NB4 (cell line): ENCODE data around the gene TNPO1.

Experiments
- DNase-seq: peaks from one replicate; pipeline ENCODE4 v3.0.0; 2010; ENCODE audit warnings: low read depth
- H3K4me3 ChIP-seq: one replicate; pipeline ENCODE4 v1.5.1; 2011; ENCODE audit warnings: mild to moderate bottlenecking, low read depth, low read length, moderate library complexity
- MYC ChIP-seq: IDR thresholded peaks from 2 replicates; pipeline ENCODE4 v1.6.1; 2011; ENCODE audit warnings: low read depth, low read length
- POLR2A ChIP-seq: IDR thresholded peaks from 2 replicates; pipeline ENCODE4 v1.6.1; 2011; ENCODE audit warnings: mild to moderate bottlenecking; ENCODE audit not compliant: insufficient read length; ENCODE audit errors: extremely low read depth
- TF ChIP-seq, protein P1 (sequence below): IDR thresholded peaks from 2 replicates; pipeline ENCODE4 v1.6.1; 2011; ENCODE audit warnings: low read depth, low read length
- TF ChIP-seq, protein P2 (sequence below): IDR thresholded peaks from one replicate; pipeline ENCODE4 v1.5.1; 2012; ENCODE audit warnings: low read depth, low read length

TNPO1 gene

DNA sequence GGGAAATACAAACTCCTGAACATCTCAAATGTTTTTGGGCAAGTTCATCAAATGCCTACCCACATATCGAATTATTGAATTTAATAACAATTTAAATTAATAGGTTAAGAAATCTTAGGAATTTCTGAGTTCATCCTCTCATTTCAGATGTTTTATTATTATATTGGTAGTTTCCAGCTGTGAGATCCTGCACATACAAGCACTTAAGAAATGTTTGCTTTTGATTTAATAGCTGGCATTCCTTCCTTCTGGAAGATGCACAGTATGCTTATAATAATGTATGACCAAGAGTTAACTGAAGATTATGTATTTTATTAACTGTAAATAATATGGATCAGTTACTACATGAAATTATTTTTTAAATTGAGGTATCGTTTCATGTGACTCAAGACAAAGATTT is 13.9 kb downstream of the TNPO1 start:
- TF ChIP-seq, protein P1, sequence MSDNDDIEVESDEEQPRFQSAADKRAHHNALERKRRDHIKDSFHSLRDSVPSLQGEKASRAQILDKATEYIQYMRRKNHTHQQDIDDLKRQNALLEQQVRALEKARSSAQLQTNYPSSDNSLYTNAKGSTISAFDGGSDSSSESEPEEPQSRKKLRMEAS: no peak
- TF ChIP-seq MYC (no peak), POLR2A (no peak)
- TF ChIP-seq, protein P2, sequence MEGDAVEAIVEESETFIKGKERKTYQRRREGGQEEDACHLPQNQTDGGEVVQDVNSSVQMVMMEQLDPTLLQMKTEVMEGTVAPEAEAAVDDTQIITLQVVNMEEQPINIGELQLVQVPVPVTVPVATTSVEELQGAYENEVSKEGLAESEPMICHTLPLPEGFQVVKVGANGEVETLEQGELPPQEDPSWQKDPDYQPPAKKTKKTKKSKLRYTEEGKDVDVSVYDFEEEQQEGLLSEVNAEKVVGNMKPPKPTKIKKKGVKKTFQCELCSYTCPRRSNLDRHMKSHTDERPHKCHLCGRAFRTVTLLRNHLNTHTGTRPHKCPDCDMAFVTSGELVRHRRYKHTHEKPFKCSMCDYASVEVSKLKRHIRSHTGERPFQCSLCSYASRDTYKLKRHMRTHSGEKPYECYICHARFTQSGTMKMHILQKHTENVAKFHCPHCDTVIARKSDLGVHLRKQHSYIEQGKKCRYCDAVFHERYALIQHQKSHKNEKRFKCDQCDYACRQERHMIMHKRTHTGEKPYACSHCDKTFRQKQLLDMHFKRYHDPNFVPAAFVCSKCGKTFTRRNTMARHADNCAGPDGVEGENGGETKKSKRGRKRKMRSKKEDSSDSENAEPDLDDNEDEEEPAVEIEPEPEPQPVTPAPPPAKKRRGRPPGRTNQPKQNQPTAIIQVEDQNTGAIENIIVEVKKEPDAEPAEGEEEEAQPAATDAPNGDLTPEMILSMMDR: no peak
- H3K4me3 ChIP-seq: no peak overlapping the region

DNA sequence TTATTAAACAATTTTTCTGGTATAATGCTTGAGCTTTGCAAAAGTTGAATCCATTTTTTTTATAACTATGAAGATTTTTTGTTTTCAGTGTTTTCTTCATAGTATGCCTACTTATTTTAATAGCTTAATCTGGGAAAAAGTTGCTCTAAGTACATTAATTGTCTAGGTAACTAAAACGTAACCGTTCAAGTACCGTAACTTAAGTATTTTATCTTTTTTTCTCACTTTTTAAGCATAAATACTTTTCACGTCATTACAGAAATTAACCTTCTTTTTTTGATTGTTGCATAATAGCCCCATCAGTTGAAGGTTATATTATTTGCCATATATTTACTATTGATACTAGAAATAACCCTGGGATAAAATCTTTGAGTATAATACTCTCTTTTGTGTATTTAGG is 15.2 kb downstream of the TNPO1 start:
- DNase-seq: no peak
- TF ChIP-seq POLR2A (no peak), MYC (no peak)
- TF ChIP-seq, protein P2: no peak
- TF ChIP-seq, protein P1: no peak
- no peak overlapping the region for H3K4me3 ChIP-seq

More for the DNA sequence above, 13.9 kb downstream of the TNPO1 start:
- DNase-seq: no peak

DNA sequence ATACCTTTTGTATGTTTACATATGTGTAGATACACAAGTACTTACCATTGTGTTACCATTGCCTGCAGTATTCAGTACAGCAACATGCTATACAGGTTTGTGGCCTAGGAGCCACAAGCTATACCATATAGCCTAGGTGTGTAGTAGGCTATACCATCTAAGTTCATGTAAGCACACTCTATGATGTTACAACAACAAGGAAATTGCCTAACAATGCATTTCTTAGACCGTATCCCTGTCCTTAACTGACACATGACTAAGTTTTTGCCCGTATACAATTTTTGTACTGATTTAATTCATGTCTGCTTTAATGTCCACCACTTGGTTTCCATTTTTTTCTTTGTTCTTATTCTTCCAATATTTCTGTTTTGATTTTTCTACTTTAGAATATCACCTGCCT is 18.5 kb downstream of the TNPO1 start:
- peak; percentile 54 for DNase-seq

DNA sequence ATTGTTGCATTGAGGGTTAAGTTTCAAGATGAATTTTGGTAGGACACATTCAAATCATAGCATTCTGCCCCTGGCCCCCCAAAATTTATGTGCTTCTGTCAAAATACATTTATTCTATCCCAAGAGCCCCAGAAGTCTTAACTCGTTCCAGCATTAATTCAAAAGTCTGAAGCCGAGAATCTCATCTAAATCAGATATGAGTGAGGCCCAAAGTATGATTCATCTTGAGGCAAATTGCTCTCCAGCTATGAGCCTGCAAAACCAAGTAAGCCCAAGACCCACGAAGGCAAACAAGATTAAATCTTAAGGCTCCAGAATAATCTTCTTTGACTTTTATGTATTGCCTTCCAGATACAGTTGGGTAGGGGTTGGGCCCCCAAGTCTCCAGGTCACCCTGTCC is 19.2 kb downstream of the TNPO1 start:
- no peak for DNase-seq
- no peak overlapping the region for H3K4me3 ChIP-seq
- TF ChIP-seq, protein P2: no peak
- TF ChIP-seq POLR2A: no peak
- no peak for TF ChIP-seq MYC
- TF ChIP-seq, protein P1: no peak

More for the DNA sequence above, 18.5 kb downstream of the TNPO1 start:
- no peak overlapping the region for H3K4me3 ChIP-seq
- TF ChIP-seq, protein P1: 0 out of 2 replicates have a peak, but pooled peaks have one; percentile 8
- TF ChIP-seq POLR2A (no peak), MYC (no peak)
- TF ChIP-seq, protein P2: no peak

DNA sequence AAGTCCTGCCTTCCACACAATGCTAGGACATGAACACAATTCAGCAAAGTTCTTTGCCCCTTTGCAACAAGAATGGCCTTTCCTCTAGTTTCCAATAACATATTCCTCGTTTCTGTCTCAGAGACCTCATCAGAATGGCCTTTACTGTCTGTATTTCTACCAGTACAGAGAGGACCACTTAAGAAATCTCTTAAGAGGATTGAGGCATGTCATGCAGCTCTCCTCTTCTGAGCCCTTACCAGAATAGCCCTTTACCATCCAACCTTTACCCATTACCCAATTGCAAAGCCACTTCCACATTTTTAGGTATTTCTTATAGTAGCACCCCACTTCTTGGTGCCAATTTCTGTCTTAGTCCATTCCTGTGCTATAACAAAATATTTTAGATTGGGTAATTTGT is 20.3 kb downstream of the TNPO1 start:
- H3K4me3 ChIP-seq: no peak overlapping the region
- TF ChIP-seq, protein P1: no peak
- TF ChIP-seq MYC: no peak
- TF ChIP-seq, protein P2: no peak
- no peak for TF ChIP-seq POLR2A
- no peak for DNase-seq
